DMS153 treated with DMSO at 0.1 percent for 48 hours (cell line): ENCODE results near the gene PRR9.

Experiments
- DNase-seq: peaks from one replicate; lab custom pipeline; 2025; ENCODE audit not compliant: unreplicated experiment; lab: John Stamatoyannopoulos, UW

PRR9 gene

GRCh38 chr1:153262462-153263157, 45.2 kb downstream of the PRR9 start:
- no peak for DNase-seq

GRCh38 chr1:153265457-153265856, 48.1 kb downstream of the PRR9 start:
- DNase-seq: no peak
